B cell (primary cell): ENCODE results near the gene PMF1. TPM values are rescaled to one million over a fixed set of nuclear protein-coding genes. Genes with fewer than 3 reads are reported as not detected.

Source experiments
- ATAC-seq: fragments of 200-7000 bp; cut with Tn5 transposase; one replicate; pipeline ENCODE4 v1.10.0; 2021; ENCODE audit warnings: low read depth, mild to moderate bottlenecking, moderate number of reproducible peaks, moderate library complexity
- CTCF ChIA-PET: fragments of 350-600 bp; sonication (Branson Sonifier 250); formaldehyde crosslinking; loops from one replicate; lab custom pipeline; 2021; ENCODE audit warnings: antibody characterized with exemption, inconsistent platforms; lab: Charles Lee
- POLR2A ChIA-PET: fragments of 350-600 bp; sonication (Branson Sonifier 250); formaldehyde crosslinking; loops from one replicate; lab custom pipeline; 2021; ENCODE audit warnings: antibody characterized with exemption; lab: Charles Lee
- DNase-seq: peaks from one replicate; pipeline ENCODE4 v3.0.0; 2013
- H2AFZ ChIP-seq: 2 replicates; pipeline ENCODE4 v1.6.1; 2012; ENCODE audit warnings: mild to moderate bottlenecking, low read depth, low read length; ENCODE audit not compliant: insufficient read depth, poor library complexity, severe bottlenecking
- H3K27ac ChIP-seq, 2 donors: 1 replicate in 1 of 2; 2 replicates in 1 of 2; pipeline ENCODE4 v1.5.1; 2012 to 2013; ENCODE audit warnings: low read length in 2 of 2, mild to moderate bottlenecking in 2 of 2, moderate library complexity in 1 of 2
- H3K27me3 ChIP-seq, 4 experiments: fragments of 200-600 bp in 1 of 4; sonication (generic) in 1 of 4; replicated peaks in 1 of 4; 1 replicate in 2 of 4; 2 replicates in 2 of 4; pipeline versions ENCODE4 v1.6.1 to v1.7.0; 2013 to 2016; ENCODE audit warnings: low read length in 3 of 4, mild to moderate bottlenecking in 2 of 4, mixed read lengths in 1 of 4, moderate library complexity in 1 of 4; ENCODE audit not compliant: insufficient read depth in 4 of 4, control insufficient read depth in 3 of 4; ENCODE audit errors: control extremely low read depth in 1 of 4
- H3K36me3 ChIP-seq, 2 experiments: replicated peaks in 1 of 2; 1 replicate in 1 of 2; 2 replicates in 1 of 2; pipeline versions ENCODE4 v1.6.1 to v1.7.1; 2013; ENCODE audit warnings: low read length in 1 of 2; ENCODE audit not compliant: insufficient read depth in 2 of 2, control insufficient read depth in 1 of 2; ENCODE audit errors: control extremely low read depth in 1 of 2, extremely low read depth in 1 of 2
- H3K4me1 ChIP-seq, 2 donors: fragments of 200-600 bp in 1 of 2; sonication (generic) in 1 of 2; 1 replicate in 1 of 2; 2 replicates in 1 of 2; pipeline versions ENCODE4 v1.5.1 to v1.6.1; 2013 to 2017; ENCODE audit warnings: low read length in 2 of 2; ENCODE audit not compliant: control insufficient read depth in 2 of 2, insufficient read depth in 2 of 2
- H3K4me2 ChIP-seq: replicated peaks from 2 replicates; pipeline ENCODE3; 2012; ENCODE audit warnings: mild to moderate bottlenecking, low read depth, low read length; ENCODE audit not compliant: poor library complexity, severe bottlenecking
- H3K4me3 ChIP-seq, 5 experiments: fragments of 200-600 bp in 1 of 5; sonication (generic) in 1 of 5; 1 replicate in 3 of 5; 2 replicates in 2 of 5; pipeline versions ENCODE4 v1.5.1 to v1.7.0; 2011 to 2016; ENCODE audit warnings: low read length in 4 of 5, mild to moderate bottlenecking in 4 of 5, low read depth in 2 of 5, control low read depth in 1 of 5, moderate library complexity in 1 of 5; ENCODE audit not compliant: insufficient read depth in 1 of 5; ENCODE audit errors: control extremely low read depth in 1 of 5, extremely low read depth in 1 of 5
- H3K79me2 ChIP-seq: fragments of 200-600 bp; sonication (generic); one replicate; pipeline ENCODE4 v1.6.0; 2016; ENCODE audit warnings: low read length; ENCODE audit not compliant: control insufficient read depth, insufficient read depth
- H3K9ac ChIP-seq: fragments of 200-600 bp; sonication (generic); 2 replicates; pipeline ENCODE4 v1.6.1; 2017; ENCODE audit warnings: mild to moderate bottlenecking, low read length, moderate library complexity
- H3K9me3 ChIP-seq, 3 donors: one replicate each; pipeline versions ENCODE4 v1.6.1 to v1.7.1; 2013; ENCODE audit warnings: low read length in 2 of 3; ENCODE audit not compliant: control insufficient read depth in 2 of 3, insufficient read depth in 1 of 3; ENCODE audit errors: control extremely low read depth in 1 of 3
- H4K20me1 ChIP-seq: 2 replicates; pipeline ENCODE4 v1.6.0; 2012; ENCODE audit warnings: mild to moderate bottlenecking, low read length; ENCODE audit not compliant: insufficient read depth, control insufficient read depth, poor library complexity, severe bottlenecking
- H3K27ac Mint-ChIP-seq: one replicate; pipeline ENCODE4 v1.8.0; 2021; ENCODE audit warnings: mixed read lengths
- H3K27me3 Mint-ChIP-seq: one replicate; pipeline ENCODE4 v1.8.0; 2021; ENCODE audit warnings: mixed read lengths
- H3K4me1 Mint-ChIP-seq: one replicate; pipeline ENCODE4 v1.8.0; 2021; ENCODE audit warnings: mixed read lengths
- H3K4me3 Mint-ChIP-seq: one replicate; pipeline ENCODE4 v1.8.0; 2021; ENCODE audit warnings: mixed read lengths
- H3K9me3 Mint-ChIP-seq: one replicate; pipeline ENCODE4 v1.8.0; 2022; ENCODE audit warnings: mixed read lengths; ENCODE audit not compliant: insufficient read depth
- CTCF ChIP-seq: fragments of 200-600 bp; IDR thresholded peaks from one replicate; pipeline ENCODE4 v1.8.0; 2022; ENCODE audit warnings: antibody characterized with exemption, mild to moderate bottlenecking
- EZH2 ChIP-seq: IDR thresholded peaks from 2 replicates; pipeline ENCODE4 v1.6.1; 2012; ENCODE audit warnings: borderline replicate concordance, low read depth, mild to moderate bottlenecking, moderate library complexity, low read length; ENCODE audit not compliant: insufficient read depth, poor library complexity, severe bottlenecking
- WGBS: methylation state at CpG from one replicate; pipeline ENCODE4 v1.1.5; 2013; ENCODE audit warnings: missing lambda C conversion rate; ENCODE audit not compliant: insufficient coverage; 5-methylcytosine and 5-hydroxymethylcytosine counted together
- intact Hi-C: fragments of 100-400 bp; cut with micrococcal nuclease; formaldehyde crosslinking; loops from one replicate; pipeline ENCODE4 v1.10.0; 2022
- polyA minus RNA-seq: library from RNA; depleted of rRNA, polyadenylated mRNA; stranded (reverse); fragments of >200 nt; gene quantifications from 2 replicates; pipeline ENCODE4 v1.2.3, GENCODE V29; 2012
- polyA plus RNA-seq: library from polyadenylated mRNA; depleted of rRNA; stranded (reverse); fragments of >200 nt; gene quantifications from 2 replicates; pipeline ENCODE4 v1.2.3, GENCODE V29; 2012
- total RNA-seq, 2 donors: library from RNA; stranded (reverse); fragments of 120-200 nt in 1 of 2; gene quantifications; 1 replicate in 1 of 2; 2 replicates in 1 of 2; pipeline versions ENCODE4 v1.2.3 to v1.2.4, GENCODE V29; 2013 to 2022

PMF1 gene
- total RNA-seq (58.3 and 64.3 TPM in 2 replicates), polyA plus RNA-seq (101 and 114 TPM in 2 replicates), polyA minus RNA-seq (44.3 and 62.6 TPM in 2 replicates)
- 57.4 TPM for total RNA-seq (2013)

- Histone ChIP-seq H3K4me1 (peaks cover 14 to 19% of the 10 kb centered on the region in 2 donors), H3K9ac (peak within 1 kb of the TSS; percentile 77), H4K20me1 (peaks cover 4% of the 10 kb centered on the region), H3K27me3 (no peaks in the 10 kb centered on the region), H3K27ac (peak within 1 kb of the TSS; percentile 93 to 94), H2AFZ (peak within 1 kb of the TSS; percentile 88), H3K4me2 (peak within 1 kb of the TSS; percentile 93), H3K36me3 (peaks cover 0 to 30% of the 10 kb centered on the region in 2 experiments), H3K4me3 (peak within 1 kb of the TSS; percentile 75 to 95 (median 81)), H3K79me2 (peaks cover 40% of the 10 kb centered on the region), H3K9me3 (no peaks in the 10 kb centered on the region)
- ATAC-seq (peak; percentile 97), DNase-seq (peak; percentile 97)
- Mint-ChIP-seq H3K9me3 (no peaks in the 10 kb centered on the region), H3K4me1 (peaks cover 29% of the 10 kb centered on the region), H3K27me3 (no peaks in the 10 kb centered on the region), H3K27ac (peak within 1 kb of the TSS; percentile 99), H3K4me3 (peak within 1 kb of the TSS; percentile 98)
- ChIA-PET CTCF (interaction anchor here (0.8 to 3.0 kb wide), 10 partner anchors 12 to 116 kb away, joined by 3 to 43 read pairs (median 6); partner anchors contain the start of genes SLC25A44 and SMG5), POLR2A (interaction anchor here (0.5 to 2.1 kb wide), 18 partner anchors 12 to 539 kb away, joined by 3 to 9 read pairs (median 4); partner anchors contain the start of genes SEMA4A, SLC25A44, SMG5 and SYT11)
- intact Hi-C loops, result loop anchor here (1.0 to 5.0 kb wide), 7 partner anchors 19 to 356 kb away; partner anchors contain the start of genes CCT3, GON4L, SLC25A44 and SMG5
- TF ChIP-seq EZH2, result no peak
- TF ChIP-seq CTCF, result no peak
- WGBS, result under 1% methylated on average over 54 of the region's 61 CpGs
Observed at GRCh38 chr1:156212833-156213643, at the start of gene PMF1. TSS of gene PMF1 (plus strand) at chr1:156213007. CDS start at chr1:156213016, 9 bp downstream.
